Kidney tubule cell (primary cell): ENCODE measurements around the gene CISD1.
"Not testable (repeated sequence)": the region's sequence is repeated elsewhere in the genome, so short reads cannot be mapped to it uniquely, and the experiment has no call there.

Source experiments
- DNase-seq: peaks from one replicate; pipeline ENCODE4 v3.0.0-alpha.2; 2018; ENCODE audit warnings: low spot score

Gene CISD1

GRCh38 chr10:58268946-58269781 lies at the start of gene CISD1:
Gene CISD1, plus strand, starts transcription at chr10:58269162. Its CDS starts 112 bp downstream, at chr10:58269274.
- peak; percentile 100 for DNase-seq

GRCh38 chr10:58219875-58220274 lies 49.1 kb upstream of the CISD1 start:
- DNase-seq = no peak

GRCh38 chr10:58220769-58221451 lies 48.1 kb upstream of the CISD1 start:
- DNase-seq = no peak

DNA sequence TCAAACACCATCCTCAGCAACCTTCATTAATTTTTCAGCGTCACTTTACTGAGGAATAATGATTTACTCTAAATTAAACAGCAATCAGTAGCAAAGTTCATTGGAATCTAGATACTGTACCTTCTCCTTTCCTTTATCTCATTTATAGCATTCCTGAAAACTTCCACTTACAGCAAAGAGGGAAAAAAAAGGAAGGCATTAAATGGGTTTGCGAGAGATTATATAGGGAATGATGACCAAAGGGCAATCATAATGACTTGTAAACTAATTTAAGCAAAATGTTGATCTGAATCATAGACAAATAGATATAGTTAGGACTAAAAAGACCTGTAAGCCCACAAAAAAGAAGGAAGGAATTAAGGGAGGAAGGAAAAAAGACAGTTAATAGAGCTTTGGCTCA lies 43.3 kb upstream of the CISD1 start:
- DNase-seq = no peak

DNA sequence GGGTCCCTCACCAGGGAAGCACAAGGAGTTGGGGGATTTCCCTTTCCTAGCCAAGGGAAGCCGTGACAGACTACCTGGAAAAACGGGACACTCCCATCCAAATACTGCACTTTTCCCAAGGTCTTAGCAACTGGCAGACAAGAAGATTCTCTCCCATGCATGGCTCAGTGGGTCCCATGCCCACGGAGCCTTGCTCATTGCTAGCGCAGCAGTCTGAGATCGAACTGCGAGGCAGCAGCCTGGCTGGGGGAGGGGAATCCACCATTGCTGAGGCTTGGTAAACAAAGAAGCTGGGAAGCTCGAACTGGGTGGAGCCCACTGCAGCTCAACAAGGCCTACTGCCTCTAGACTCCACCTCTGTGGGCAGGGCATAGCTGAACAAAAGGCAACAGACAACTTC lies 39.1 kb upstream of the CISD1 start:
- DNase-seq = not testable (repeated sequence)

- peak; percentile 81 for DNase-seq
Measured at GRCh38 chr10:58237014-58237834, 31.7 kb upstream of the CISD1 start.

- no peak for DNase-seq
Measured at GRCh38 chr10:58239561-58240169, 29.3 kb upstream of the CISD1 start.

GRCh38 chr10:58240531-58240930 lies 28.4 kb upstream of the CISD1 start:
- DNase-seq = no peak

DNA sequence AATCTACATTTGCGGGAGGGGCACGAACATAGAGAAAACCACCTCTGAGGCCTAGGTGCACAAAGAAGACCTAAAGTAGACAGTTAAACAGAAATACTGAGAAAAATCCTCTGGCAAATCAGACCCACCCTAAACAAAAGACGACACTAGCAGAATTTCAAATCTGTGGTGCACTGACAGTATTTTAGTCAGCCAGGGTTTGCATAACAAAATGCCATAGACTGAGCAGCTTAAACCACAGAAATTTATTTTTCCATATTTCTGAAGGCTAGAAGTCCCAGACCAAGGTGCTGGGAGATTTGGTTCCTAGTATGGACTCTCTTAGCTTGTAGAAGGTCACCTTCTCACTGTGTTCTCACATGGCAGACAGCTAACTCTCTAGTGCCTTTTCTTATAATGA lies 27.6 kb upstream of the CISD1 start:
- DNase-seq = no peak

DNA sequence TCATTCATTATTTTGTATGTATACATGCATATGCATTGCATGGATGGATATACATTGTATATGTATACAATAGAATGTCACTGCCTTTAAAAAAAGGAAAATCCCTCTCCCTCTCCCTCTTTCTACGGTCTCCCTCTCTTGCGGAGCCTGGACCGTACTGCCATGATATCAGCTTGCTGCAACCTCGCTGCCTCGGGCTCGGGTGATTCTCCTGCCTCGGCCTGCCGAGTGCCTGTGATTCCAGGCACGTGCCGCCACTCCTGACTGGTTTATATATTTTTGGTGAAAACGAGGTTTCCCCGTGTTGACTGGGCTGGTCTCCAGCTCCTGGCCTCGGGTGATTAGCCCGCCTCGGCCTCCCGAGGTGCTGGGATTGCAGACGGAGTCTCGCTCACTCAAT lies 25.7 kb upstream of the CISD1 start:
- DNase-seq = no peak

- DNase-seq = not testable (repeated sequence)
Measured at GRCh38 chr10:58243801-58244200, 25.2 kb upstream of the CISD1 start.

GRCh38 chr10:58244242-58244641 lies 24.7 kb upstream of the CISD1 start:
- DNase-seq = not testable (repeated sequence)

GRCh38 chr10:58244666-58245065 lies 24.3 kb upstream of the CISD1 start:
- not testable (repeated sequence) for DNase-seq

- no peak for DNase-seq
Measured at GRCh38 chr10:58253184-58253583, 15.8 kb upstream of the CISD1 start.

- DNase-seq = no peak
Measured at GRCh38 chr10:58254644-58255043, 14.3 kb upstream of the CISD1 start.

- not testable (repeated sequence) for DNase-seq
Measured at GRCh38 chr10:58256013-58256780, 12.8 kb upstream of the CISD1 start.

DNA sequence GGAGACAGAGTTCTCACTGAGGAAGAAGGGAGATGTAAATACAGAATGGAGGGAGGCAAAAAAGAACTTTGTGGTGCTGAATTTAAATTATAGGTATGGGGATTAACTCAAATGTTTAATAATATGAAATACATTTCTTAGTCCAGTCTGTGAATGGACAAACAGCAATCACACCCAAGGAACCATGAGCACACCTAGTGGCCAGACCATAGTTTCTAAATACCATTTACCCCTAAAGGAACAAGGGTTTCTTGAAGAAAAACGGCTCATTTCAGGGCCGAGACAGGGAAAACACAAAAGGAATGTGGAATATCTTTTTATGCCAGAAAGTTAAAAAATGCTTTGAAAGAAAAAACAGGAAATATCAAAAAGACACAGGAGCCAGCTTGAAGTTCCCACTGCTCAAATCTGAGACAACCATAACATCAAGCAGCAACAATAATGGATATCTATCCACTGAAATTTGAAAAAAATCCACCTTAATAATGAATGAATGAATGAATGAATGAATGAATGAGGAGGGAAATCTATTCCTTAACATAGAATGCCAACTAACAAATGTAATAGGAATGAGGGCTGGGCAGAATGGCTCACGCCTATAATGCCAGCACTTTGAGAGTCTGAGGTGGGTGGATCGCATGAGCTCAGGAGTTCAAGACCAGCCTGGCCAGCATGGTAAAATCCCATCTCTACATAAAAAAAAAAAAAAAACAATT lies 9.8 kb upstream of the CISD1 start:
- DNase-seq = no peak

DNA sequence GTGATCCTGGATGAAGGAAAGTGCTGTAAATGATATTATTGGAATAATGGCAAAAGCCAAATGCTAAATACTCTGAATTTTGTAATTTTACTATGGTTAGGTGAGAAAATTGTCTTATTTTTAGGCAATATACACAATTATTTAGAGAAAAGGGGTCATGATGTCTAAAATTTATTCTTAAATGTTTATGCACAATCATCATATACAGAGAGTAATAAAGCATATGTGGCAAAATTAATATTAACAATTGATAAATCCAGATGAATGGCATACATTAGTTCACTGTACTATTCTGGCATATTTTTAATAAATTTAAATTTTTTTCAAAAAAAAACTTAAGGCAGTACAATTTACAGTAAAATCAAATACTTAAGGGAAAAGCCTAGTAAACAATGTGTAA lies 8.6 kb upstream of the CISD1 start:
- no peak for DNase-seq

- no peak for DNase-seq
Measured at GRCh38 chr10:58262766-58263165, 6.2 kb upstream of the CISD1 start.

DNA sequence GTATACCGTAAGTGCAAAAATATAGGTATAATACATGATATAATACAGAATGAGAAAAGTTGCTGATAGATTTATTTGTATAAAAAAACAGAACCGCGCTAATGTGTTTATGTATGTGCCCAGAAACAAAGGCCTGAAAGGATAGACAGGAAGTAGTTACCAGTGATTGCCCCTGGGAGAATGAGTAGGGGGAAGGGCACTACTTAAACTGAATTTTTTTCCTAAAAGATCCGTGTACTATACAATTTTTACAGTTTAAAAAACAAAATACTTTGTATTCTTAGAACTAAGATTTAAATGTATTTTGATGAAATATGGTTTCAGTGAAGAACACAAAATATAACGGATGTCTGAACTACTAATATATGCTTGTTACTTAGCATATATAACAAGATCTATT lies 4.2 kb upstream of the CISD1 start:
- DNase-seq = no peak

DNA sequence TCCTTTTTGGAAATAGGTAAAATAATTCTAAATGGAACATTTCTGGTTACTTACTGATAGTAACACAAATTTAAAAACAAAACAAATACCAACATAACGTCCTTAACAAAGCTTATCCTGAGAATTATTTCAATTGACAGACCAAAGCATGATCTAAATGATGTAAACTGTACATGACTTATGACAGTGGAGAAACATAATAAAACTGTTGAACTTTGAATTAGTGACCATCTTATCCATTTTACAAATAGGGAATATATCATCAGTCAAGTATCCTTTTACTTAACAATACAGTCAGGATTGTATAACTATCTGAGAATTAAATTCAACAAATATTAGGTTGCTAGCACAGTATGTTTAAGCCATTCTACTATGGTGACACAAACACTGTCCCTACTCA lies 3.7 kb upstream of the CISD1 start:
- no peak for DNase-seq
